Heart right ventricle (tissue), 16 donors: Measurements from ENCODE around the gene CDK10. TPM values are rescaled to one million over a fixed set of nuclear protein-coding genes. Genes with fewer than 3 reads are reported as not detected.

Experiments
- ATAC-seq, 8 donors: fragments of 200-7000 bp; cut with Tn5 transposase; one replicate each; pipeline ENCODE4 v1.9.1; 2020; ENCODE audit warnings: mild to moderate bottlenecking in 8 of 8, moderate library complexity in 8 of 8, moderate number of reproducible peaks in 1 of 8
- DNase-seq, 2 donors: peaks; one replicate each; pipeline ENCODE4 v3.0.0-alpha.2; 2020
- H3K27ac ChIP-seq, 10 donors: fragments of 200-600 bp; sonication (generic) in 2 of 10; one replicate each; pipeline versions ENCODE4 v1.5.0 to v1.8.0; 2020 to 2022; ENCODE audit warnings: mild to moderate bottlenecking in 3 of 10
- H3K27me3 ChIP-seq, 7 donors: fragments of 200-600 bp; one replicate each; pipeline ENCODE4 v1.8.0; 2021 to 2022; ENCODE audit warnings: mild to moderate bottlenecking in 2 of 7
- H3K36me3 ChIP-seq, 9 donors: fragments of 200-600 bp; sonication (generic) in 1 of 9; one replicate each; pipeline versions ENCODE4 v1.5.0 to v1.8.0; 2020 to 2022; ENCODE audit warnings: mild to moderate bottlenecking in 2 of 9
- H3K4me1 ChIP-seq, 9 donors: fragments of 200-600 bp; sonication (generic) in 1 of 9; one replicate each; pipeline versions ENCODE4 v1.5.0 to v1.8.0; 2020 to 2022; ENCODE audit warnings: mild to moderate bottlenecking in 4 of 9
- H3K4me3 ChIP-seq, 10 donors: fragments of 200-600 bp; sonication (generic) in 2 of 10; one replicate each; pipeline versions ENCODE4 v1.5.0 to v1.8.0; 2020 to 2022; ENCODE audit warnings: mild to moderate bottlenecking in 7 of 10, moderate library complexity in 2 of 10
- H3K9me3 ChIP-seq, 11 donors: fragments of 200-600 bp in 10 of 11; sonication (generic) in 2 of 11; one replicate each; pipeline versions ENCODE4 v1.5.0 to v1.8.0; 2013 to 2022; ENCODE audit warnings: mild to moderate bottlenecking in 2 of 11, control low read depth in 1 of 11, moderate library complexity in 1 of 11
- WGBS, 2 donors: extraction: QIAGEN DNeasy Blood & Tissue Kit; methylation state at CpG; one replicate each; pipeline ENCODE4 v1.1.7; 2013; ENCODE audit warnings: inconsistent platforms in 1 of 2; 5-methylcytosine and 5-hydroxymethylcytosine counted together
- intact Hi-C, 10 donors: fragments of 100-400 bp; cut with DNase I; formaldehyde crosslinking; loops; one replicate each; pipeline versions ENCODE4 v1.11.1 to v1.14.2; 2022
- polyA plus RNA-seq, 2 donors: library from polyadenylated mRNA; stranded (reverse); fragments of 200-250 nt; gene quantifications; one replicate each; pipeline ENCODE4 v1.2.3, GENCODE V29; 2013
- total RNA-seq, 10 donors: library from RNA; stranded (reverse); fragmentation: NEBNext Ultra II Directional in 3 of 10; extraction: Animal tissue kit (Norgen Biotek cat#: 25700) in 3 of 10; gene quantifications; one replicate each; pipeline versions ENCODE4 v1.2.1 to v1.2.4, GENCODE V29; 2021 to 2023
- TF ChIP-seq, protein P1 (sequence below), 9 donors: fragments of 200-600 bp; sonication (generic) in 2 of 9; IDR thresholded peaks; one replicate each; pipeline versions ENCODE4 v1.5.0 to v1.8.0; 2021 to 2022; ENCODE audit warnings: antibody characterized with exemption in 9 of 9, mild to moderate bottlenecking in 5 of 9, moderate library complexity in 1 of 9
- donor health status: Arrhythmogenic right ventricular cardiomyopathy.
- donor health status: ischemic (EF 13 %, LVEDD 7.1; RV severe dilation, severe dysfunction).
- donor health status: healthy with polysubstance abuse.
- donor health status: DM: no; HTN: yes; CAD: no.
- donor health status: DM: no; HTN: no; CAD: no.
- donor health status: ischemic (EF 25% LVEDD 6.9; RV normal size, moderate dysfunction).
- donor health status: ischemic (EF 25% LVEDD 5.7; RV mildly dilated, moderate dysfunction).
- donor health status: healthy.
- donor health status: DM: yes; HTN: yes; CAD: no.
- donor health status: Ischemic cardiomyopathy.
- donor health status: ischemic (EF 35%, LVEDD 5.7; RV mildly dilated, moderate dysfunction).
- donor health status: nonischemic (EF 11% LVEDD 7.7; RV severe dilation, severe dysfunction).
- donor health status: DM: yes; HTN: yes; CAD: no.
- donor health status: PGD.
- donor health status: ischemic (EF 29% LVEDD 5.4; RV normal size, mild dysfunction).
- donor health status: nonischemic (EF 23%, LVEDD 6.1; RV moderate dilation, normal function).

The CDK10 gene
- total and polyA plus RNA-seq, 12 donors = 14.7 to 63.4 (median 21.7) TPM

DNA sequence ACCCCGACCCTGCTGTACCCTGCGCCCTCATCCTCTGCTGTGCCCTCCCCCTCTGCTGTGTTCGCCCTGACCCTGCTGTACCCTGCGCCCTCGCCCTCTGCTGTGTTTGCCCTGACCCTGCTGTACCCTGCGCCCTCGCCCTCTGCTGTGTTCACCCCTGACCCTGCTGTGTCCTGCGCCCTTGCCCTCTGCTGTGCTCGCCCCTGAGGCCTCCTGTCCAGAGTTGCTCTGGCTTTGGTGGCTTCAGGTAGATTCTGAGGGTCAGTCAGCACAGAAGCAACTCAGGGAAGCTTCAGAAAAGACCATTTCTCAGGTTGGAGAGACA is 46.4 kb downstream of the CDK10 start:
- Histone ChIP-seq H3K9me3 (no peaks in the 10 kb centered on the region), H3K4me3 (no peak overlapping the region), H3K27ac (no peak overlapping the region), H3K27me3 (no peaks in the 10 kb centered on the region), H3K4me1 (peaks cover 0 to 3% (median 0%) of the 10 kb centered on the region in 9 donors), H3K36me3 (peaks cover 14 to 96% (median 67%) of the 10 kb centered on the region in 9 donors)
- intact Hi-C loops = no loop called here
- DNase-seq = no peak
- WGBS, 2 donors = 96% methylated on average over 9 of the region's 9 CpGs
- no peak for ATAC-seq
- TF ChIP-seq, protein P1, sequence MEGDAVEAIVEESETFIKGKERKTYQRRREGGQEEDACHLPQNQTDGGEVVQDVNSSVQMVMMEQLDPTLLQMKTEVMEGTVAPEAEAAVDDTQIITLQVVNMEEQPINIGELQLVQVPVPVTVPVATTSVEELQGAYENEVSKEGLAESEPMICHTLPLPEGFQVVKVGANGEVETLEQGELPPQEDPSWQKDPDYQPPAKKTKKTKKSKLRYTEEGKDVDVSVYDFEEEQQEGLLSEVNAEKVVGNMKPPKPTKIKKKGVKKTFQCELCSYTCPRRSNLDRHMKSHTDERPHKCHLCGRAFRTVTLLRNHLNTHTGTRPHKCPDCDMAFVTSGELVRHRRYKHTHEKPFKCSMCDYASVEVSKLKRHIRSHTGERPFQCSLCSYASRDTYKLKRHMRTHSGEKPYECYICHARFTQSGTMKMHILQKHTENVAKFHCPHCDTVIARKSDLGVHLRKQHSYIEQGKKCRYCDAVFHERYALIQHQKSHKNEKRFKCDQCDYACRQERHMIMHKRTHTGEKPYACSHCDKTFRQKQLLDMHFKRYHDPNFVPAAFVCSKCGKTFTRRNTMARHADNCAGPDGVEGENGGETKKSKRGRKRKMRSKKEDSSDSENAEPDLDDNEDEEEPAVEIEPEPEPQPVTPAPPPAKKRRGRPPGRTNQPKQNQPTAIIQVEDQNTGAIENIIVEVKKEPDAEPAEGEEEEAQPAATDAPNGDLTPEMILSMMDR (IDR thresholded peaks at IDR 0.05) = no peak

DNA sequence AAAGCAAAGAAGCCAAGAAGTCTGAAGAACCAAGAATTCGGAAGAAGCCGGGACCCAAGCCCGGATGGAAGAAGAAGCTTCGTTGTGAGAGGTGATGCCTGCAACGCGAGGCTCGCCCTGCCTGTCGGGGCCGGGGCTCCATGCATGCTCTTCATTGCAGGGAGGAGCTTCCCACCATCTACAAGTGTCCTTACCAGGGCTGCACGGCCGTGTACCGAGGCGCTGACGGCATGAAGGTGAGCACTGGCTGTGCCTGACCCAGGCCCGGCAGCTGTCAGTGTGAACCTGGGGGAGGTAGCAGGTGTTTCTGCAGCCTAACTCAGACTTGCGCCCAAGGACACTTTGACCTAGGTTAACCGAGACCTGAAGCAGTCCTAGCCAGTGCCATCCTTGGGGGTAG is 46.8 kb downstream of the CDK10 start:
- Histone ChIP-seq H3K4me1 (peaks cover 0 to 3% (median 0%) of the 10 kb centered on the region in 9 donors), H3K9me3 (no peaks in the 10 kb centered on the region), H3K27me3 (no peaks in the 10 kb centered on the region), H3K36me3 (peaks cover 16 to 96% (median 69%) of the 10 kb centered on the region in 9 donors), H3K27ac (no peak overlapping the region), H3K4me3 (no peak overlapping the region)
- WGBS, 2 donors = 89 to 91% methylated on average over 17 of the region's 17 CpGs
- TF ChIP-seq, protein P1 (IDR thresholded peaks at IDR 0.05) = no peak
- intact Hi-C loops = no loop called here
- DNase-seq = no peak
- ATAC-seq = no peak

DNA sequence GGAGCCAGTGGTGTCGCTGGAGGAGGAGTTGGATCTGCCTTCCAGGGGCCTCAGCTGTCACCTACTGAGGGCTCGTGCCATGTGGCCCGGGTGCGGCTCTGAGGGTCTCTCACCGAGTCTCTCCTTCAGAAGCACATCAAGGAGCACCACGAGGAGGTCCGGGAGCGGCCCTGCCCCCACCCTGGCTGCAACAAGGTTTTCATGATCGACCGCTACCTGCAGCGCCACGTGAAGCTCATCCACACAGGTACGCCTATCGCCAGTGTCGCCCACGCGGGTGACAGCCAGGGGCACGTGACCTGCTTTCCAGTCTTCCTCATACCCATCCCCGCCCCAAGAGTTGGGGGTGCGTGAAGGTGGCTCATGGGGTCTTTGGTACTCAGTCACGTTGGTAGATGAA is 47.3 kb downstream of the CDK10 start:
- H3K27me3 ChIP-seq = no peaks in the 10 kb centered on the region

DNA sequence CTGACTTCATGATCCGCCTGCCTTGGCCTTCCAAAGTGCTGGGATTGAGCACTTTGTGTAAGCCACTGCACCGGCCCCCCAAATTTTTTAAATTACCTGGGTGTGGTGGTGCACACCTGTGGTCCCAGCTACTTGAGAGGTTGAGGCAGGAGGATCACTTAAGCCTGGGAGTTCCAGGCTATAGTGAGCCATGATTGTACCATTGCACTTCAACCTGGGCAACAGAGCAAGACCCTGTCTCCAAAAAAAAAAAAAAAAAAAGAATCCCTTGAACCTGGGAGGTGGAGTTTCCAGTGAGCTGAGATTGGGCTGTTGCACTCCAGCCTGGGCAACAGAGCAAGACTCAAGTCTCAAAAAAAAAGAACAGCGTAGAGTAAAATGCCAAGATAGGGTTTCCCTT is 50.1 kb downstream of the CDK10 start:
- Histone ChIP-seq H3K4me1 (peaks cover 0 to 3% (median 0%) of the 10 kb centered on the region in 9 donors), H3K9me3 (no peaks in the 10 kb centered on the region), H3K27me3 (no peaks in the 10 kb centered on the region), H3K36me3 (peaks cover 5 to 97% (median 72%) of the 10 kb centered on the region in 9 donors), H3K27ac (no peak overlapping the region), H3K4me3 (no peak overlapping the region)
- DNase-seq (no peak), ATAC-seq (no peak)
- 90 to 94% methylated on average over 3 of the region's 3 CpGs for WGBS, 2 donors
- TF ChIP-seq, protein P1 (IDR thresholded peaks at IDR 0.05) = no peak
- intact Hi-C loops = no loop called here

More for the DNA sequence above, 47.3 kb downstream of the CDK10 start:
- TF ChIP-seq, protein P1 (IDR thresholded peaks at IDR 0.05) = no peak
- no peak overlapping the region for H3K4me3 ChIP-seq
- no peak for ATAC-seq
- H3K9me3 ChIP-seq = no peaks in the 10 kb centered on the region
- no peak for DNase-seq
- H3K36me3 ChIP-seq = peaks cover 17 to 97% (median 72%) of the 10 kb centered on the region in 9 donors
- H3K4me1 ChIP-seq = peaks cover 0 to 3% (median 0%) of the 10 kb centered on the region in 9 donors
- H3K27ac ChIP-seq = no peak overlapping the region
- intact Hi-C loops = no loop called here
- 92 to 95% methylated on average over 21 of the region's 21 CpGs for WGBS, 2 donors
